SK-N-MC (cell line): Measurements from ENCODE around the gene RYR2.
A peak's percentile ranks its signal among the peaks of the same experiment; 100 is the strongest.
"Not testable (repeated sequence)": the region's sequence is repeated elsewhere in the genome, so short reads cannot be mapped to it uniquely, and the experiment has no call there.

Experiments used
- DNase-seq: peaks from one replicate; pipeline ENCODE4 v3.0.0-alpha.2; 2011; ENCODE audit warnings: low read depth, low spot score
- H3K27ac ChIP-seq: fragments of 200-600 bp; sonication (generic); 2 replicates; pipeline ENCODE4 v1.5.1; 2016; ENCODE audit warnings: mixed run types
- H3K36me3 ChIP-seq: fragments of 200-600 bp; sonication (generic); 2 replicates; pipeline ENCODE4 v1.6.1; 2017; ENCODE audit warnings: antibody characterized with exemption, low read length, mixed read lengths; ENCODE audit not compliant: insufficient read depth
- H3K4me3 ChIP-seq: fragments of 200-600 bp; sonication (generic); 2 replicates; pipeline ENCODE4 v1.5.1; 2016
- H3K9ac ChIP-seq: fragments of 200-600 bp; sonication (generic); 2 replicates; pipeline ENCODE4 v1.8.0; 2017; ENCODE audit warnings: mixed run types, mixed read lengths; ENCODE audit not compliant: insufficient read length
- H3K9me3 ChIP-seq: fragments of 200-600 bp; sonication (generic); 2 replicates; pipeline ENCODE4 v1.6.1; 2017; ENCODE audit warnings: low read depth, mild to moderate bottlenecking, antibody characterized with exemption, low read length, moderate library complexity, mixed read lengths
- EZH2 ChIP-seq: fragments of 200-600 bp; sonication (generic); IDR thresholded peaks from one replicate; pipeline ENCODE4 v1.6.1; 2017; ENCODE audit warnings: antibody characterized with exemption
- FOXP2 ChIP-seq: optimal IDR thresholded peaks from 2 replicates; pipeline ENCODE3; 2011; ENCODE audit warnings: mild to moderate bottlenecking, moderate library complexity; ENCODE audit not compliant: insufficient read depth; ENCODE audit errors: extremely low read length, control extremely low read depth
- POLR2AphosphoS5 ChIP-seq: IDR thresholded peaks from 2 replicates; pipeline ENCODE4 v1.6.1; 2012; ENCODE audit warnings: mild to moderate bottlenecking, low read depth, low read length, borderline replicate concordance

RYR2 gene

DNA sequence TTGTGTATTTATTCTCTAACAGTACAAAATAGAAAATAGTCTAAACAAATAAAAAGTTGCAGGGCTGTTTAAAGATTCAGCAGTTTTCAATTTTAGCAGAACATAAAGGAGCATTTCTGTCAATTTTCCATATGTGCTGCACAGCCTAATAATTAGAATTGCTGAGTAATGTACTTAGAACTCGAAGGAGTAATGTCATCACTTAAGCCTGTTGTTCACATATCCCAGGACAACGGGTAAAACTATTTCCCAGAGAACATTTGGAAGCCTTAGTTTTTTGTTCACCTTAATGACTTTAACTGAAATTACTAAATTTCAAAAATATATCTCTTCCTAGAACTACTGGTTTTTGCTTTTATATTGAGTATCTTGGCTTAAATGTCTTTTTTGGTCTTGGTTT is 767.1 kb downstream of the RYR2 start:
- Histone ChIP-seq H3K9ac (no peak overlapping the region), H3K9me3 (no peaks in the 10 kb centered on the region), H3K36me3 (no peaks in the 10 kb centered on the region), H3K27ac (0 out of 2 replicates have a peak overlapping the region, but pooled peaks have one; percentile 17), H3K4me3 (no peak overlapping the region)
- no peak for TF ChIP-seq EZH2
- no peak for TF ChIP-seq FOXP2
- no peak for TF ChIP-seq POLR2AphosphoS5
- no peak for DNase-seq

DNA sequence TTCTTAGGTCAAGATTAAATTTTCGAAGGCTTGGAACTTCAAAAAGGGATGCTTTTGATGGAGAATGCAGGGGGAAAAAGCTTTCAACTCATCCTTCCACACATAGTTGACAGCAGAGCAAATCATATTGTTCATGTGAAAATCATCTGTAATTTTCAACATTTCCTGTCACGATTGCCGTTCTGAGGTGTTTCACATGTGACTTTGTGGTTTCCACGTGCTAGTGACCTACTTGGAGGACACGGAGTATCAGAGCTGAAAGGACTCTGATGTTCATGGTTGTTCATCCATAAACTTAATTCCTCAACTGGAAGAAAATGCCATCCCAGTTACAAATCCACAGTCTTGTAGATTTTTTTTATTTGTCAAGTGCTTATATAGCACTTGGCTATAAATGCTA is 769.6 kb downstream of the RYR2 start:
- H3K9ac ChIP-seq, result no peak overlapping the region

DNA sequence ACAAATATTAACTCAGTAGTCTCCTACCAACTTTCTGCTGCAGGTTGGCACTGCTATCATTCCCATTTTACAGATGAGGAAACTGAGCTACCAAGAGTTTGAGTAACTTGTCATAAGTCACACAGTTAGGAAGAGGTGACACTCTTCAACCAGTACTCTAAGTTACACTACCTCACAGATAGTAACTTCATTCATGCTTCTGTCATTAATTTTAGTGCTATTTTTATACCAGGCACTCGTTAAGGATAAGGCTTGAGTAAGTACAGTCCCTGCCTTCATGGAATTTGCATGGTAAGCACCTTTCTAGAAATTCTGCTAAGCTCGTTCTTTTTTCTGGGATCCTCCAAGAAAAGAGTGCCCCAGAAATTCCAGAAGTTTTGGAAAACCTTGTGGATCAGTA is 770.1 kb downstream of the RYR2 start:
- no peaks in the 10 kb centered on the region for H3K9me3 ChIP-seq
- no peak overlapping the region for H3K9ac ChIP-seq
- TF ChIP-seq POLR2AphosphoS5 (no peak), EZH2 (no peak), FOXP2 (no peak)
- no peak for DNase-seq
- H3K4me3 ChIP-seq, result no peak overlapping the region
- H3K27ac ChIP-seq, result no peak overlapping the region
- no peaks in the 10 kb centered on the region; the same call in 1 of the 2 replicates for H3K36me3 ChIP-seq

More for the DNA sequence above, 769.6 kb downstream of the RYR2 start:
- no peak for DNase-seq
- no peak overlapping the region for H3K4me3 ChIP-seq
- no peak overlapping the region for H3K27ac ChIP-seq
- no peaks in the 10 kb centered on the region for H3K9me3 ChIP-seq
- TF ChIP-seq FOXP2 (no peak), POLR2AphosphoS5 (no peak), EZH2 (no peak)
- H3K36me3 ChIP-seq, result no peaks in the 10 kb centered on the region; the same call in 1 of the 2 replicates

DNA sequence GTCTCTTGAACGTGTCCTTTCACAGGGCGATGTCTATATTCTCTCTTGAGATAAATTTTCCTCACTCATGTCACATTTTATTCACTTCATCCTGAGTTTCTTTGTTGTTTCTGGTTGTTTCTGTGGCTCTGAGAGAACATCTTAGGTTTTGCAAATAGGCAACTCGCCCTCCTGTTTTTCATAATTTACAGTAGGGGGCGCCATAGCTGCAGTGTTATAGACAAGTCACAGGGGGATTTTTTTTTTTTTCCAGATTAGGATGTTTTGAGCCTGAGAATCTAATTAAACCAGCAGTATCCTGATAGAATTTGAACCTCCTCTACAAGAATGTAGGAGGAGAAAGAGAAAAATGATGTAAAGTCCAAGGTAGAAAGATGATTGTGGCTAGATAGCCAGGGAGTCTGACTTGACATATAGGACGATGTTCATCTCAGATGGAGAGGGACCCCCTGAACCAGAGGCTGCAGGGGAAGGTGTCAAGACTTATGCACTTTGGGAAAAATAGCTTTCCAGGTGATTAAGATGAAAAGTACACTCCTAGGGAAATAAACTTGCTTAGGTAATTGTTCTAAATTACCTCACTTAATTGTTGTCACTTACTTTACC is 772.4 kb downstream of the RYR2 start:
- Histone ChIP-seq H3K36me3 (no peaks in the 10 kb centered on the region; the same call in 1 of the 2 replicates), H3K9me3 (no peaks in the 10 kb centered on the region), H3K9ac (no peak overlapping the region), H3K27ac (no peak overlapping the region), H3K4me3 (no peak overlapping the region)
- no peak for DNase-seq
- TF ChIP-seq POLR2AphosphoS5 (no peak), FOXP2 (no peak), EZH2 (no peak)

DNA sequence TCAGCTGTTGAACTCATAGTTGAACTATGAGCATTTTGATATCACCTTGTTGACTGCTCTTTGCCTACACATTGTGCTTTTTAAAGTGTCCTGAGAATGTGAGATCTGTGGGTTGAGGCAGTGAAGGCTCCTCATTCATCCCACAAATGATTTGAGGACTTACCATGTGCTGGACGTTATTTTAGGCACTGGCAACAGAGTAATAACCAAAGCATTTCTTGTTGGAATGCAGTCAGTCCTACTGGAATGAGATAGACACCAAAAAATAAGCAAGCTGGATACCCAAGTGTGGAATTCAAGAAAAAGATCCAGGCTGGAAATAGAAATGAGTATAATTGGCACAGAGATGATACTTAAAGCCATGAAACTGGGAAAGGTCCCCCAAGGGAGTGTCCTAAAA is 775.3 kb downstream of the RYR2 start:
- no peak overlapping the region for H3K4me3 ChIP-seq
- no peaks in the 10 kb centered on the region for H3K9me3 ChIP-seq
- TF ChIP-seq POLR2AphosphoS5 (no peak), FOXP2 (no peak)
- DNase-seq, result no peak
- H3K36me3 ChIP-seq, result no peaks in the 10 kb centered on the region; the same call in 1 of the 2 replicates
- no peak overlapping the region for H3K27ac ChIP-seq
- no peak overlapping the region for H3K9ac ChIP-seq

DNA sequence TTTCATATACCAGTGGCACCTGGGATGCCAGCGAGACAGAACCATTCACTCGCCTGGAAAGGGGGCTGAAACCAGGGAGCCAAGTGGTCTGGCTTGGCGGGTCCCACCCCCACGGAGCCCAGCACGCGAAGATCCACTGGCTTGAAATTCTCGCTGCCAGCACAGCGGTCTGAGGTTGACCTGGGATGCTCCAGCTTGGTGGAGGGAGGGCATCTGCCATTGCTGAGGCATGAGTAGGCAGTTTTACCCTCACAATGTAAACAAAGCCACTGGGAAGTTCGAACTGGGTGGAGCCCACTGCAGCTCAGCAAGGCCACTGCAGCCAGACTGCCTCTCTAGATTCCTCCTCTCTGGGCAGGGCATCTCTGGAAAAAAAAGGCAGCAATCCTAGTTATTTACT is 778.6 kb downstream of the RYR2 start:
- not testable (repeated sequence) for H3K4me3 ChIP-seq, H3K9ac ChIP-seq, H3K27ac ChIP-seq, DNase-seq, H3K9me3 ChIP-seq, H3K36me3 ChIP-seq

DNA sequence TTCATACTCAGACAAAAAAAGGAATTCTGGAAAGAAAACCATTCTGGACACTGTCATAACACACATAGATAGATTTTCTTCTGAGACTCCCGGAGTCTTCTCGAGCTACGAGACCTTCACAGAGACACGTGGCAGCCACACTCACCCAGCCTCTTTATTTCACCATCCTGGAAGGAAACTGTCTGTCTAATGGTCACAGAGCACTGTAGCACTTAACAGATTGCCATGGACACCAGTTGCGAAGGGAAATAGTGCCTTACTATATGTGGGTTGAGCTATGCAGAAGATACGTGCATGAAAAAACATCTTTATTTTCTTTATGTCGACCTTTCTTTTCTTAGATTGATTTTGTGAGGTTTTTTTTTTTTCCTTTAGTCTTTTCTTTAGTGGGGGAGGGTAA is 790.9 kb downstream of the RYR2 start:
- TF ChIP-seq EZH2 (no peak), POLR2AphosphoS5 (no peak), FOXP2 (no peak)
- no peaks in the 10 kb centered on the region for H3K36me3 ChIP-seq
- no peak for DNase-seq
- no peak overlapping the region for H3K27ac ChIP-seq
- H3K9ac ChIP-seq, result no peak overlapping the region
- H3K9me3 ChIP-seq, result no peaks in the 10 kb centered on the region
- no peak overlapping the region for H3K4me3 ChIP-seq

DNA sequence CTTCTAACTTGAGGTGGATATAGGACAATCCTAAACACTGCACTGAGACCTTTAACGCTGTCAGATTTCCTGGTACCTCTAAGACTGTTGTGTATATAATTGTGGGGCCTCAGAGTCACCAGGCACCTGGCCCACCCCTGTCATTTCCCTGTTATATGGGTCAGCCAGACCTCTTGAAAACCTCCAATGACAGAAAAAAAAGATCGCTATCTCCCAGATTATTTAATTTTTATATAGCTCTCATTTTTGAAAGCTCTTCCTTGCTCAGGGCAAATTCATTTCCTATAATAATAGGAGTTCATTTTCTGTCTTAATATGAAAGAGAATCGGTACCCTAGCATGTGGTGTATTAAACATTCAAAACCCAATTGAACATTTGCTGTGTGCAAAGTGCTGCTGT is 792.1 kb downstream of the RYR2 start:
- no peaks in the 10 kb centered on the region for H3K36me3 ChIP-seq
- no peak overlapping the region for H3K4me3 ChIP-seq
- no peak overlapping the region for H3K9ac ChIP-seq
- no peak for DNase-seq
- H3K9me3 ChIP-seq, result no peaks in the 10 kb centered on the region
- no peak overlapping the region for H3K27ac ChIP-seq
- TF ChIP-seq EZH2 (no peak), POLR2AphosphoS5 (no peak), FOXP2 (no peak)

DNA sequence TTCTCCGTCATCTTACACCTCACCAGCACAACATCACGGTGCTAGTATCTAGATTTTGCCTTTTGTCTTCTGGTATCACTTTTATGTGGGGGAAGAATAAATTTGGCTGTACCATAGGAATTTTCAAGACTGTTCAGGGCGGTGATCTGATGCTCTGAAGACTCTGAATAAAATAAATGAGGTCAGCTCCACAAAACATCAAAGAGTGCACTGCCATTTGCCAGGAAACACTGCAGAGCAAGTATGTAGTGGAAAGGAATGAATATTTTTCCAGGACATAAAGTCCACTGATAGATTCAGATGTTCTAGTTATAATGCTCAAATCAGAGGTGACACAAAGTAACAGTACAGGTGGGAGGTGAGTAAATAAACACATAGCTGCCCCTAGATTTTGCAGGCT is 792.5 kb downstream of the RYR2 start:
- TF ChIP-seq EZH2 (no peak), FOXP2 (no peak), POLR2AphosphoS5 (no peak)
- H3K9me3 ChIP-seq, result no peaks in the 10 kb centered on the region
- H3K36me3 ChIP-seq, result no peaks in the 10 kb centered on the region
- no peak overlapping the region for H3K27ac ChIP-seq
- no peak overlapping the region for H3K4me3 ChIP-seq
- no peak for DNase-seq
- no peak overlapping the region for H3K9ac ChIP-seq
